ENCODE measurements around the gene PA2G4.
"Not testable (repeated sequence)": the region's sequence is repeated elsewhere in the genome, so short reads cannot be mapped to it uniquely, and the experiment has no call there.

PA2G4 gene

GRCh38 chr12:56151672-56152131, 47.3 kb downstream of the PA2G4 start:
- no peaks in the 10 kb centered on the region for H3K9me3 Mint-ChIP-seq (ENCODE audit: low read depth)
- H3K36me3 Mint-ChIP-seq = no peaks in the 10 kb centered on the region
- H3K4me3 Mint-ChIP-seq = peak overlapping the region; percentile 91
- peak overlapping the region; percentile 99 for H3K27ac Mint-ChIP-seq
- peaks cover 30% of the 10 kb centered on the region for H3K4me1 Mint-ChIP-seq (ENCODE audit: low read depth)
- H3K27me3 Mint-ChIP-seq = no peaks in the 10 kb centered on the region

GRCh38 chr12:56152132-56152755, 47.9 kb downstream of the PA2G4 start, which contains the start of gene MYL6B:
Gene MYL6B (plus strand): TSS chr12:56152587. CDS start chr12:56153919, 1,332 bp downstream.
- H3K4me1 Mint-ChIP-seq (ENCODE audit: low read depth) = peaks cover 29% of the 10 kb centered on the region
- H3K27me3 Mint-ChIP-seq = no peaks in the 10 kb centered on the region

GRCh38 chr12:56152756-56153677, 48.7 kb downstream of the PA2G4 start:
- Mint-ChIP-seq H3K27me3 (no peaks in the 10 kb centered on the region), H3K27ac (peak overlapping the region; percentile 99), H3K4me1 (ENCODE audit: low read depth) (peaks cover 34% of the 10 kb centered on the region), H3K9me3 (ENCODE audit: low read depth) (no peaks in the 10 kb centered on the region), H3K36me3 (no peaks in the 10 kb centered on the region), H3K4me3 (peak overlapping the region; percentile 91)

More at GRCh38 chr12:56152132-56152755, 47.9 kb downstream of the PA2G4 start, which contains the start of gene MYL6B:
- no peaks in the 10 kb centered on the region for H3K9me3 Mint-ChIP-seq (ENCODE audit: low read depth)
- peak within 1 kb of the TSS; percentile 99 for H3K27ac Mint-ChIP-seq
- H3K36me3 Mint-ChIP-seq = no peaks in the 10 kb centered on the region
- H3K4me3 Mint-ChIP-seq = peak within 1 kb of the TSS; percentile 91

GRCh38 chr12:56153678-56154065, 49.3 kb downstream of the PA2G4 start:
- Mint-ChIP-seq H3K4me1 (ENCODE audit: low read depth) (peaks cover 34% of the 10 kb centered on the region), H3K27ac (no peak overlapping the region), H3K36me3 (no peaks in the 10 kb centered on the region), H3K9me3 (ENCODE audit: low read depth) (no peaks in the 10 kb centered on the region), H3K27me3 (no peaks in the 10 kb centered on the region), H3K4me3 (peak overlapping the region; percentile 91)

- H3K27ac Mint-ChIP-seq = no peak overlapping the region
- peaks cover 4% of the 10 kb centered on the region for H3K36me3 Mint-ChIP-seq
- peaks cover 39% of the 10 kb centered on the region for H3K4me1 Mint-ChIP-seq (ENCODE audit: low read depth)
- no peak overlapping the region for H3K4me3 Mint-ChIP-seq
- no peaks in the 10 kb centered on the region for H3K27me3 Mint-ChIP-seq
- no peaks in the 10 kb centered on the region for H3K9me3 Mint-ChIP-seq (ENCODE audit: low read depth)
Observed at GRCh38 chr12:56154246-56154771, 50.0 kb downstream of the PA2G4 start.

GRCh38 chr12:56154818-56155217, 50.5 kb downstream of the PA2G4 start:
- Mint-ChIP-seq H3K27me3 (no peaks in the 10 kb centered on the region), H3K36me3 (peaks cover 7% of the 10 kb centered on the region), H3K9me3 (ENCODE audit: low read depth) (no peaks in the 10 kb centered on the region), H3K27ac (peak overlapping the region; percentile 66), H3K4me3 (no peak overlapping the region), H3K4me1 (ENCODE audit: low read depth) (peaks cover 44% of the 10 kb centered on the region)

- no peak overlapping the region for H3K27ac Mint-ChIP-seq
- peaks cover 12% of the 10 kb centered on the region for H3K36me3 Mint-ChIP-seq
- H3K27me3 Mint-ChIP-seq = no peaks in the 10 kb centered on the region
- H3K9me3 Mint-ChIP-seq (ENCODE audit: low read depth) = no peaks in the 10 kb centered on the region
- H3K4me1 Mint-ChIP-seq (ENCODE audit: low read depth) = peaks cover 46% of the 10 kb centered on the region
- H3K4me3 Mint-ChIP-seq = peak overlapping the region; percentile 33
Observed at GRCh38 chr12:56155256-56155845, 51.0 kb downstream of the PA2G4 start.

- H3K9me3 Mint-ChIP-seq (ENCODE audit: low read depth); H3K27me3 Mint-ChIP-seq: not testable (repeated sequence)
- peaks cover 48% of the 10 kb centered on the region for H3K4me1 Mint-ChIP-seq (ENCODE audit: low read depth)
- peak overlapping the region; percentile 98 for H3K4me3 Mint-ChIP-seq
- peaks cover 18% of the 10 kb centered on the region for H3K36me3 Mint-ChIP-seq
- H3K27ac Mint-ChIP-seq = peak overlapping the region; percentile 90
Observed at GRCh38 chr12:56156464-56157200, 52.3 kb downstream of the PA2G4 start.

- Mint-ChIP-seq H3K27me3 (no peaks in the 10 kb centered on the region), H3K36me3 (peaks cover 18% of the 10 kb centered on the region), H3K4me1 (ENCODE audit: low read depth) (peaks cover 46% of the 10 kb centered on the region), H3K4me3 (peak overlapping the region; percentile 98), H3K9me3 (ENCODE audit: low read depth) (no peaks in the 10 kb centered on the region), H3K27ac (peak overlapping the region; percentile 90)
Observed at GRCh38 chr12:56157201-56158028, 53.1 kb downstream of the PA2G4 start.

GRCh38 chr12:56158029-56158925, 53.9 kb downstream of the PA2G4 start, which contains the start of gene MYL6:
Gene MYL6 (plus strand): TSS chr12:56158359. CDS start chr12:56158402, 43 bp downstream.
- Mint-ChIP-seq H3K9me3 (ENCODE audit: low read depth) (no peaks in the 10 kb centered on the region), H3K4me1 (ENCODE audit: low read depth) (peaks cover 42% of the 10 kb centered on the region), H3K4me3 (peak within 1 kb of the TSS; percentile 98), H3K27ac (peak within 1 kb of the TSS; percentile 97), H3K27me3 (no peaks in the 10 kb centered on the region), H3K36me3 (peaks cover 18% of the 10 kb centered on the region)

- Mint-ChIP-seq H3K27me3 (no peaks in the 10 kb centered on the region), H3K4me3 (peak overlapping the region; percentile 98), H3K27ac (peak overlapping the region; percentile 97), H3K36me3 (peaks cover 18% of the 10 kb centered on the region), H3K4me1 (ENCODE audit: low read depth) (peaks cover 42% of the 10 kb centered on the region), H3K9me3 (ENCODE audit: low read depth) (no peaks in the 10 kb centered on the region)
Observed at GRCh38 chr12:56158926-56159461, 54.6 kb downstream of the PA2G4 start.

- peak overlapping the region; percentile 98 for H3K4me3 Mint-ChIP-seq
- H3K27ac Mint-ChIP-seq = peak overlapping the region; percentile 97
- peaks cover 42% of the 10 kb centered on the region for H3K4me1 Mint-ChIP-seq (ENCODE audit: low read depth)
- no peaks in the 10 kb centered on the region for H3K9me3 Mint-ChIP-seq (ENCODE audit: low read depth)
- H3K27me3 Mint-ChIP-seq = no peaks in the 10 kb centered on the region
- peaks cover 18% of the 10 kb centered on the region for H3K36me3 Mint-ChIP-seq
Observed at GRCh38 chr12:56159482-56160192, 55.3 kb downstream of the PA2G4 start.
